Measurements from ENCODE around the gene PDLIM3. TPM values are rescaled to one million over a fixed set of nuclear protein-coding genes. Genes with fewer than 3 reads are reported as not detected.

PDLIM3 gene
- polyA plus RNA-seq, 1 donor, result 28.2 TPM

DNA sequence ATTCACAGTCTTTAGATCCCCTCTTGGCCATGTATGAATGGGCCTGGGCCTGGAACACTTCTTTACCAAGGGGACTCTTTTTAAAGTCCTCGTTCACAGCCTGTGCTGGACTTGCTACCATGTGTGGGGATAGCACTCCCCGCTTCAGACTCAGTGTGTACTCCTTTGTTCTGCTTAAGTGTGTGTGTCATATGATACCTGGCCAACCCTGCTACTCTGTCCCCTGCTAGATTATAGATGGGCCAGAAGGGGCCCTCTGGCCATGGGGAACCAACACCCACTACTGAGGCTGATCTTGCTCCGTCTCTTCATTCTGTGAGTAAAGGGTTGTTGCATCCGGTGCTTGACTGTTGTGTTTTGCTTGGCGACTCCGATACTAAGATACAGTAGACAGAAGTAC, 71.8 kb downstream of the PDLIM3 start:
- Histone ChIP-seq H3K4me3 (ENCODE audit: low read length) (no peak overlapping the region), H3K27ac (ENCODE audit: low read length) (no peak overlapping the region), H3K9me3 (ENCODE audit: control insufficient read depth, low read depth, low read length) (no peaks in the 10 kb centered on the region), H3K4me1 (ENCODE audit: control insufficient read depth, insufficient read depth, low read length) (no peaks in the 10 kb centered on the region), H3K27me3 (ENCODE audit: control insufficient read depth, insufficient read depth, low read length) (peaks cover 7% of the 10 kb centered on the region), H3K36me3 (ENCODE audit: control insufficient read depth, insufficient read depth, low read length) (no peaks in the 10 kb centered on the region)
- no CpG with 5 or more reads among the region's 6 CpGs for WGBS (ENCODE audit: insufficient coverage, low lambda C conversion rate)
- no peak for DNase-seq

- WGBS (ENCODE audit: insufficient coverage, low lambda C conversion rate), result no CpG with 5 or more reads among the region's 8 CpGs
- Histone ChIP-seq H3K4me3 (ENCODE audit: low read length) (no peak overlapping the region), H3K4me1 (ENCODE audit: control insufficient read depth, insufficient read depth, low read length) (no peaks in the 10 kb centered on the region), H3K27ac (ENCODE audit: low read length) (no peak overlapping the region), H3K36me3 (ENCODE audit: control insufficient read depth, insufficient read depth, low read length) (no peaks in the 10 kb centered on the region), H3K9me3 (ENCODE audit: control insufficient read depth, low read depth, low read length) (no peaks in the 10 kb centered on the region), H3K27me3 (ENCODE audit: control insufficient read depth, insufficient read depth, low read length) (peaks cover 3% of the 10 kb centered on the region)
- no peak for DNase-seq
These were observed 73.7 kb downstream of the PDLIM3 start for GRCh38 chr4:185461565-185461964.

DNA sequence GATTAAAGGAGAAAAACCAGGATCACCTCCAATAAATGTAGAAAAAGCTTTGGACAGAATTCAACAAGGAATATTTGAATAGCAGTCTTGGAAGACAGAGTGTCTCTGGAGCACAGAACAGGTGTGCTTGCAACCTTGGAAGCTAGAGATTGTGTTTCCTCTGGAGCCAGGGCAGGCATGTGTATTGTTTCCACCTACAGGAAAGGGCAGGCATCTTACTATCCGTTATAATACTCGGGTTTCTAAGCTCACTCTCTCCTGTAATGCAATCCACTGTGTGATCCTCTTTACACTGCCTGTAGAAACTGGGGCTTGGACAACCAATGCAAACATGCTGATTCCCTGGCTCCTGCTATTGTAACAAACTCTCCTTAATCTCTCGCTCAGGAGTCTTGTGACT, 78.2 kb downstream of the PDLIM3 start:
- no peaks in the 10 kb centered on the region for H3K9me3 ChIP-seq (ENCODE audit: control insufficient read depth, low read depth, low read length)
- H3K36me3 ChIP-seq (ENCODE audit: control insufficient read depth, insufficient read depth, low read length), result no peaks in the 10 kb centered on the region
- H3K4me1 ChIP-seq (ENCODE audit: control insufficient read depth, insufficient read depth, low read length), result no peaks in the 10 kb centered on the region
- H3K27ac ChIP-seq (ENCODE audit: low read length), result no peak overlapping the region
- WGBS (ENCODE audit: insufficient coverage, low lambda C conversion rate), result no CpG with 5 or more reads among the region's 3 CpGs
- no peak overlapping the region for H3K4me3 ChIP-seq (ENCODE audit: low read length)
- DNase-seq, result no peak
- H3K27me3 ChIP-seq (ENCODE audit: control insufficient read depth, insufficient read depth, low read length), result no peaks in the 10 kb centered on the region

DNA sequence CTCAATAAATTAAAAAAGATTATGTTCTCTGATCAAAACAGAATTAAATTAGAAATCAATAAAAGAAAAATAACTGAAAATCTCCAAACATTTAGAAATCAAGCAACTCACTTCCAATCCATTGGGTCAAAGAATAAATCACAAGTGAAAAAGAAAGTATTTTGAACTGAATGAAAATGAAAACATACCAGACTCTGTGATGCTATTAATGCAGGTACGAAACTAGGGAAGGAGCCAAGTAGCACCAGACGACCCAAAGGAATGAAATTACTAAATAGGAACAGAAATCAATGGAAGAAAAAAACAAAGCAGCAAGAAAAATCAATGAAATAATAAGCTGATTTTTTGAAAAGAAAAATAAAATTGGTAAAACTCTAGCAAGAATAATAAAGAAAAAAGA, 79.2 kb downstream of the PDLIM3 start:
- H3K36me3 ChIP-seq (ENCODE audit: control insufficient read depth, insufficient read depth, low read length), result no peaks in the 10 kb centered on the region
- no peaks in the 10 kb centered on the region for H3K9me3 ChIP-seq (ENCODE audit: control insufficient read depth, low read depth, low read length)
- WGBS (ENCODE audit: insufficient coverage, low lambda C conversion rate), result 51% methylated on average over 2 of the region's 2 CpGs
- no peak overlapping the region for H3K27ac ChIP-seq (ENCODE audit: low read length)
- DNase-seq, result no peak
- H3K4me1 ChIP-seq (ENCODE audit: control insufficient read depth, insufficient read depth, low read length), result no peaks in the 10 kb centered on the region
- H3K4me3 ChIP-seq (ENCODE audit: low read length), result no peak overlapping the region
- no peaks in the 10 kb centered on the region for H3K27me3 ChIP-seq (ENCODE audit: control insufficient read depth, insufficient read depth, low read length)

Other genes starting within 250 kb of the PDLIM3 start
- gene LRP2BP, start 139.6 kb downstream of the PDLIM3 start, polyA plus RNA-seq, result 2.6 TPM
- 9.1 TPM for gene ANKRD37, start 138.7 kb downstream of the PDLIM3 start, polyA plus RNA-seq
- 30.0 TPM for gene UFSP2, start 109.5 kb downstream of the PDLIM3 start, polyA plus RNA-seq
- gene CCDC110, start 63.8 kb downstream of the PDLIM3 start, polyA plus RNA-seq, result 0.94 TPM

Data from large intestine (tissue), 3 donors.